Activated CD4-positive, alpha-beta T cell treated with anti-CD3 and anti-CD28 coated beads, Interleukin-2, amount 10 ng/mL, durations not matched to agents 7 days and 5 days (primary cell): ENCODE measurements around the gene TAF4. TPM values are rescaled to one million over a fixed set of nuclear protein-coding genes. Genes with fewer than 3 reads are reported as not detected.

Experiments
- CTCF ChIA-PET: fragments of 350-600 bp; sonication (Branson Sonifier 250); formaldehyde crosslinking; loops from one replicate; lab custom pipeline; 2021; ENCODE audit warnings: antibody characterized with exemption; lab: Charles Lee
- POLR2A ChIA-PET: fragments of 350-600 bp; sonication (Branson Sonifier 250); formaldehyde crosslinking; loops from one replicate; lab custom pipeline; 2021; ENCODE audit warnings: antibody characterized with exemption; lab: Charles Lee
- DNase-seq: peaks from one replicate; pipeline ENCODE4 v3.0.0-alpha.2; 2020
- H3K27ac Mint-ChIP-seq: one replicate; pipeline ENCODE4 v1.8.0; 2021; ENCODE audit warnings: mild to moderate bottlenecking, moderate library complexity, mixed read lengths
- H3K27me3 Mint-ChIP-seq: one replicate; pipeline ENCODE4 v1.8.0; 2021; ENCODE audit warnings: mixed read lengths
- H3K36me3 Mint-ChIP-seq: one replicate; pipeline ENCODE4 v1.8.0; 2021; ENCODE audit warnings: low read depth, mixed read lengths
- H3K4me1 Mint-ChIP-seq: one replicate; pipeline ENCODE4 v1.8.0; 2021; ENCODE audit warnings: mixed read lengths
- H3K4me3 Mint-ChIP-seq: one replicate; pipeline ENCODE4 v1.8.0; 2021; ENCODE audit warnings: mild to moderate bottlenecking, moderate library complexity, mixed read lengths
- H3K9me3 Mint-ChIP-seq: one replicate; pipeline ENCODE4 v1.8.0; 2021; ENCODE audit warnings: mixed read lengths
- microRNA-seq: library from miRNA; unstranded; fragments of <30 nt; microRNA quantifications from one replicate; pipeline ENCODE4 v1.2.0, GENCODE V29; 2021; ENCODE audit warnings: borderline microRNAs expressed, borderline replicate concordance
- total RNA-seq, 2 experiments: library from RNA; stranded (reverse); gene quantifications; one replicate each; pipeline ENCODE4 v1.2.3, GENCODE V29; 2021

Gene TAF4
- total RNA-seq, 2 experiments from 2014 or later: 24.2 to 32.0 TPM

DNA sequence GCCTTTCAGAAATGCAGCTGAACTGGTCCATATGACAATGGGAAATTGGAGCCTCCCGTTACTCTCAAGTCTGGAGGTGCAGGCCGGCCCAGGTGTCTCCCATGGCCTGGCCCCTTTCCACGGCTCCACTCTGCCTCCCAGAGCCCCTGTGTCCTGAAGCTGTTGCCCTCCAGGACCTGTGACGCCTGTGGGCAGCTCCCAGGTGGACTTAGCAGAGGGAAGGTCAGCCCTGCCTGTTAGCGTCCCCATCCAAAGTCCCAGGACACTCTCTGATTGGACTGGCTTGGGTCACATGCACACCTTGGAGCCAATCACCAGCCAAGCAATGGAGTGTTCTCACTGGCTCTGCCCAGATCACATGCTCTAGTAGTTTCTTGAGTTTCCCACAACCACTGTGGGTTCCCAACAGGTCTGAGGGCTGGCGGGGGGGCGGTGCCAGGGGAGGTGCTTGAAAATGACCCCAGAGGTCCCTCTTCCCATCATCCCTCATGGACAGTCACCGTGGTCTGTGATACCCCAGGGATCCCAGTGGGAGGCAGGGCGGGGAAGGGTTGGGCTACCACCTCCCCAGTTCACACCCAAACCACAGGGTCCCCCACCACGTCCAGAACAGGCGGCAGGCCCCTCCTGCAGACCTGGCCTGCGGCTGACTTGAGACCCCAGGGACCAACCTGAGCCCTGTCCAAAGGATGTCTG, 135.6 kb downstream of the TAF4 start:
- Mint-ChIP-seq H3K4me1 (no peaks in the 10 kb centered on the region), H3K27ac (no peak overlapping the region), H3K27me3 (no peaks in the 10 kb centered on the region), H3K9me3 (no peaks in the 10 kb centered on the region), H3K4me3 (no peak overlapping the region), H3K36me3 (no peaks in the 10 kb centered on the region)
- no peak for DNase-seq
- ChIA-PET CTCF (no interaction called here), POLR2A (no interaction called here)

DNA sequence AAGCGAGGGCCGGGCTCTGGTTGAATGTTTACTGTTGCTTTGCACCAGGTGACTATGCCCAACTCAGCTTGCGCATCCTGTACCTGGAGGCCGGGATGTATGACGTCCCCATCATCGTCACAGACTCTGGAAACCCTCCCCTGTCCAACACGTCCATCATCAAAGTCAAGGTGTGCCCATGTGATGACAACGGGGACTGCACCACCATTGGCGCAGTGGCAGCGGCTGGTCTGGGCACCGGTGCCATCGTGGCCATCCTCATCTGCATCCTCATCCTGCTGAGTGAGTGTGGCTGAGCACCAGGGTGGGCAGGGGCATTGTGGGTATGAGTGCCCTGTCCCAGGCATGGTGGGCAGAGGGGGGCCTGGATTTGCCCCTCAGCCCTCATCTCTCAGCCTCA, 136.1 kb downstream of the TAF4 start:
- no peak for DNase-seq
- Mint-ChIP-seq H3K4me1 (no peaks in the 10 kb centered on the region), H3K4me3 (no peak overlapping the region), H3K27ac (no peak overlapping the region), H3K9me3 (no peaks in the 10 kb centered on the region), H3K36me3 (no peaks in the 10 kb centered on the region), H3K27me3 (no peaks in the 10 kb centered on the region)
- POLR2A ChIA-PET: no interaction called here
- CTCF ChIA-PET: no interaction called here

DNA sequence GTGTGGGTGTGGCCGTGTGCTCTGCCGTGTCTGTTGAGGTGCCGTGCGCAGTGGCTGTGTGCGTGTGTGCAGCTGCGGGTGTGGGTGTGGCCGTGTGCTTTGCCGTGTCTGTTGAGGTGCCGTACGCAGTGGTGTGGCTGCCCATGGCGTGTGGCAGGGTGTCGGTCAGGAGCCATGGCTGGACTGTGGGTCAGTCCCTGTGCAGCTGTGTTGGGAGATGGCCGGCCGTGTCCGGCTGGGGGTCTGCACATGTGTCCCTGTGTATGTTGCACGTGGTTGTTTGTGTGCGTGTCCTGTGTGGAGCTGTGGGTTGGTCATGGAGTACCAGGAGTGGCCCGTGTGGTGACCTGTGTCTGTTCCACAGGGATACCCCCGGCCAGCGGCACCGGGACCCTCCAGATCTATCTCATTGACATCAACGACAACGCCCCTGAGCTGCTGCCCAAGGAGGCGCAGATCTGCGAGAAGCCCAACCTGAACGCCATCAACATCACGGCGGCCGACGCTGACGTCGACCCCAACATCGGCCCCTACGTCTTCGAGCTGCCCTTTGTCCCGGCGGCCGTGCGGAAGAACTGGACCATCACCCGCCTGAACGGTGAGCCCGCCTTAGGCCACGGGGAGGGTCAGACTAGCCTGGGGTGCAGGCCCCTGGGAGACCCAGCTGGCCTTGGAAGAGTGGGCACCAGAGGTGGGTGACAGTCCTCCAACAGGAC, 137.7 kb downstream of the TAF4 start:
- Mint-ChIP-seq H3K4me1 (no peaks in the 10 kb centered on the region), H3K4me3 (no peak overlapping the region), H3K27me3 (no peaks in the 10 kb centered on the region), H3K9me3 (no peaks in the 10 kb centered on the region), H3K27ac (no peak overlapping the region), H3K36me3 (no peaks in the 10 kb centered on the region)
- no peak for DNase-seq
- ChIA-PET POLR2A (no interaction called here), CTCF (no interaction called here)

DNA sequence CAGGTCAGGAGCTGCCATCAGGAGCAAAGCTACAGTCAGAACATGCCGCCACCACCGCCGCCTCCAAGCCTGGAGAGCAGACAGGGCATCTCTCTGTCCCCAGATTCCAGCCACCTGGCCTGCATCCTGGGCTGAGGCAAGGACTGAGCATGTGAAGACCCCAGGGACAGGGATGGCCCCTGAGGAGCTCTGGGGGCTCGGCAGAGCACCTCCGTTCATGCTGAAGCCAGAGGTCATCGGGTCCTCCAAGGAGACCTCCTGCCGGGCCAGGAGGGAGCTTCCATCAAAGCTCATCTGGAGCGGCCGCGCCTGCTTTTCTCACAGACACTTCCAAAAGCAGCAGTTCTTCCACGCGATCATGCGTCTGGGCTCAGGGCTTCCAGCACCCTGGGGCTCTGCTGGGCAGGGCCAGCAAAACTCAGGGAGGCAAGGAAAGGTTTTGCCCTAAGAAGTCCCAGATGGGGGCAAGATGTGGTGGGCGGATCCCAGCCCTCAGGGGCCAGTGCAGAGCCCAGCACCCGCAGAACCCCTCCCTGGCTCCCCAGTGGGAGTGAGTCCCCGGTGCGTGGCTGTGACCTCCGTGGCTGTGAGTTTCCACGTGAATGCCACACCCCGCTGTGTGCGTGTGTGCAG, 138.4 kb downstream of the TAF4 start:
- H3K27ac Mint-ChIP-seq: no peak overlapping the region
- no peaks in the 10 kb centered on the region for H3K27me3 Mint-ChIP-seq
- ChIA-PET POLR2A (no interaction called here), CTCF (no interaction called here)
- no peak overlapping the region for H3K4me3 Mint-ChIP-seq
- DNase-seq: no peak
- H3K4me1 Mint-ChIP-seq: no peaks in the 10 kb centered on the region
- H3K9me3 Mint-ChIP-seq: no peaks in the 10 kb centered on the region
- no peaks in the 10 kb centered on the region for H3K36me3 Mint-ChIP-seq

DNA sequence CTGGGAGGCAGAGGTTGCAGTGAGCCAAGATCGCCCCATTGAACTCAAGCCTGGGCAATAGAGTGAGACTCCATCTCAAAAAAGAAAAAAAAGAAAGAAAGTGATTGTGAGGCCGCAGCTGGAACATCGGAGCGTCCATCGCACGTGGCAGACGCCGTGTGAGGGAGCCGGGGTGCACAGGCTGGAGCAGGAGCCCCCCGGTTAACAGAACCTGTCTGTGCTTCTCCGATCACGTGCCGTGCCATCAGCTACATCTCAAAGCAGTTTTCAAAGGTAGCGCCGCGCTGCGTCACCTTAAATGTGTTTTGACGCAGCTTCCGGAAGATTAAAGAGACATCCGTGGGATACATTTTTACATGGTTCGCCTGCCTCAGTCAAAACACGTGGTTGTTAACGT, 138.9 kb downstream of the TAF4 start:
- no peaks in the 10 kb centered on the region for H3K27me3 Mint-ChIP-seq
- H3K4me1 Mint-ChIP-seq: no peaks in the 10 kb centered on the region
- ChIA-PET POLR2A (no interaction called here), CTCF (no interaction called here)
- DNase-seq: no peak
- peaks cover 3% of the 10 kb centered on the region for H3K9me3 Mint-ChIP-seq
- H3K36me3 Mint-ChIP-seq: no peaks in the 10 kb centered on the region
- H3K27ac Mint-ChIP-seq: no peak overlapping the region
- H3K4me3 Mint-ChIP-seq: no peak overlapping the region

DNA sequence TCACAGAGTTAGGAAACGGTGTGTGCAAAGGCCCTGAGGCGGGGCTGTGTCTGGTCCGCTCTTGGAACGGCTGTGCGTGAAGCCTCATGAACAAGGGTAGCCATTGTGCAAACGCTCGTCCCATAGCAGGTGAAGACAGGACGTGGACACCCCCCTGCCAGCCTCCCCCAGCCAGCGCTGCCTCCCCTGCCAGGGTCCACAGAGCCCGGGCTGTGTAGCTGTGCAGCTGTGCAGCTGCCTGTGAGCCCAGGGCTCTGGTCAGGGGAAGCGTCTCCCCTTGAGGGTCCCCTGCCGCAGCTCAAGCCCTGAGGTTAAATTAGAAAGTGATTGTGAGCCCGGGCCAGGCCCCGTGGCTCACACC, 139.4 kb downstream of the TAF4 start:
- Mint-ChIP-seq H3K4me1 (no peaks in the 10 kb centered on the region), H3K36me3 (no peaks in the 10 kb centered on the region), H3K4me3 (no peak overlapping the region), H3K9me3 (peaks cover 3% of the 10 kb centered on the region), H3K27me3 (no peaks in the 10 kb centered on the region), H3K27ac (no peak overlapping the region)
- DNase-seq: no peak
- CTCF ChIA-PET: no interaction called here
- POLR2A ChIA-PET: no interaction called here

DNA sequence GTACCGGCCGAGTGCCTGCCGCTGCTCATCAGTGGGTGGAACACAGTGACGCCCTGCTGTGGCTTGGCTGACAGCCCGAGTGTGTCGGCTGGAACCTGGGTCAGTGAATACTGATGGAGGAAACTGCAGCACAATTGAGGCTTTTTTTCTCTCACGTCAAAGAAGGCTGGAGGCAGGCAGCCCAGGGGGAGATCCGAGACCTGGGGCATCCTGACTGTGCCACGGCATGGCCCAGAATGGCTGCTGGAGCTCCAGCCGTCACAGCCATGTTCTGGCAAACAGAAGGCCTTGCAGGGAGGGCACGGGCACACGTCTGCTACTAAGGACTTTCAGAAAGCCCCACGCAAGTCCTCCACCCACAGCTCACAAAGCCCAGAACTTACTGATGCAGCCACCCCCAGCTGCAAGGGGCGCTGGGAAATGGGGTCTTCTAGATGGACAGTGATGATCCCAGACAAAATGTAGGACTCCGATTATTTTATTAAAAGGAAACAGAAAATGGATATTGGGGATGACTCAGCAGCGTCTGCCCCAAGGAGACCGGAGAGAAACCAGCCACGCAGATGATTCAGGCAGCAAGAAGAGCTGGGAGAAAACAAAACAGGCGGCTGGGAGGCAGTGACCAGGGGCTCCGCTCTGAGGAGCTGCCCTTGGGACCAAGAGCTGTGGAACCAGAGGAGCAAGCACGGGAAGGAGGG, 140.0 kb downstream of the TAF4 start:
- ChIA-PET POLR2A (no interaction called here), CTCF (no interaction called here)
- DNase-seq: no peak
- no peak overlapping the region for H3K4me3 Mint-ChIP-seq
- H3K9me3 Mint-ChIP-seq: peaks cover 3% of the 10 kb centered on the region
- H3K27me3 Mint-ChIP-seq: no peaks in the 10 kb centered on the region
- no peaks in the 10 kb centered on the region for H3K36me3 Mint-ChIP-seq
- H3K27ac Mint-ChIP-seq: no peak overlapping the region
- H3K4me1 Mint-ChIP-seq: no peaks in the 10 kb centered on the region

DNA sequence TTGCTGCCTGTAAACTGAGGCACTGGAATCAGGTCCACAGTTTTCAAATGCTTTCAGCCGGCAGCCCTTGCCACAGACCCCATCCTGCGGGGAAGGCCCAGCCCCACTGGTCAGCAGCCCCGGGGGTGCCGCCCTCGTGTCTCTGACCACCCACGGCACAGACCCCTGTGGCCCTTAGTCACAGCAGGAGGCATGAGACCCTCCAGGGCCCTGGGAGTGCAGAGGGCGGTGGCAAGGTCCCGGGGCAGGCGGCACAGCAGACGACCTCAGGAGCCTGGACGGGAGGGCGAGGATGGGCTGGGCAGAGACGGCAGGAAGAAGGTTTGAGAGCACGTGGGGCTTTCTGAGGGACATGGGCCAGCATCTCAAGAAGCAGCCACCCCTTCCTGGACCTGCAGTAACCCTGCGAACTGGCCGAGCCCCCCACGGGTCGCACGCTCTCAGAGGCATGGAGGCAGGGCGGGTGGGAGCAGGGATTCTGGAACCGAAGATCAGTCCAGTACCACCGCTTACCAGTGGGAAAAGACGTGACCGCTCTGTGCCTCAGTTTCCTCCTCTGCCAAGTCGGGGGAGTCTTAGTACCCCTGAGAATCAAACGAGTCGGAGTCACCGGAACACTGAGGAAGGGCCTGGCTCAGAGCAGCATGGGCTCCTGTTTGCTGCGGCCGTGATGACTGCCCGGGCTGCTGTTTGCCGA, 140.7 kb downstream of the TAF4 start:
- Mint-ChIP-seq H3K9me3 (peaks cover 3% of the 10 kb centered on the region), H3K4me1 (no peaks in the 10 kb centered on the region), H3K36me3 (no peaks in the 10 kb centered on the region), H3K4me3 (no peak overlapping the region), H3K27ac (no peak overlapping the region), H3K27me3 (no peaks in the 10 kb centered on the region)
- DNase-seq: no peak
- POLR2A ChIA-PET: no interaction called here
- CTCF ChIA-PET: no interaction called here

Small RNAs within 50 kb of the gene (microRNA-seq; reads per million reads assigned to microRNA genes)
- gene MIR1257 (not detected), gene MIR3195 (not detected)

Other genes with a start within 250 kb of the TAF4 start
- gene LSM14B, start 56.6 kb upstream of the TAF4 start, total RNA-seq: 10 to 100 TPM; 42.6 to 47.1 TPM
- gene PSMA7, start 77.5 kb upstream of the TAF4 start, total RNA-seq: 100 to 1,000 TPM; 250 to 306 TPM
- 10 to 100 TPM; 17.3 to 19.7 TPM for gene SS18L1, start 77.9 kb upstream of the TAF4 start, total RNA-seq
- gene MTG2, start 117.1 kb upstream of the TAF4 start, total RNA-seq: 10 to 100 TPM; 33.6 to 37.3 TPM
- gene HRH3, start 154.4 kb upstream of the TAF4 start, total RNA-seq: not detected
- 10 to 100 TPM; 30.2 to 30.9 TPM for gene OSBPL2, start 172.6 kb upstream of the TAF4 start, total RNA-seq
- 10 to 100 TPM; 86.1 to 90.1 TPM for gene ADRM1, start 237.1 kb upstream of the TAF4 start, total RNA-seq